OCI-LY3 (cell line): ENCODE results near the gene IL1RAPL1.
"Not testable (repeated sequence)": the region's sequence is repeated elsewhere in the genome, so short reads cannot be mapped to it uniquely, and the experiment has no call there.

Source experiments
- H2AFZ ChIP-seq: fragments of 200-600, 300-600 bp; shearing (Covaris generic); 2 replicates; pipeline ENCODE4 v1.6.0; 2014; ENCODE audit warnings: antibody characterized with exemption, low read depth, low read length
- H3K27ac ChIP-seq: fragments of 200-600, 300-600 bp; sonication (generic); 2 replicates; pipeline ENCODE4 v1.5.1; 2014; ENCODE audit warnings: mild to moderate bottlenecking, low read length, moderate library complexity, mixed read lengths
- H3K27me3 ChIP-seq: fragments of 200-600, 300-600 bp; sonication (generic); 2 replicates; pipeline ENCODE4 v1.6.1; 2014; ENCODE audit warnings: low read depth, low read length, mixed read lengths
- H3K36me3 ChIP-seq: fragments of 200-600, 300-600 bp; sonication (generic); replicated peaks from 2 replicates; pipeline ENCODE3; 2014; ENCODE audit warnings: low read depth, low read length, mixed read lengths
- H3K4me1 ChIP-seq: fragments of 300-600, 200-600 bp; sonication (generic); 2 replicates; pipeline ENCODE4 v1.6.1; 2014; ENCODE audit warnings: low read length, mixed read lengths
- H3K4me2 ChIP-seq: fragments of 200-600, 300-600 bp; sonication (generic); 2 replicates; pipeline ENCODE4 v1.6.1; 2014; ENCODE audit warnings: low read length, mixed read lengths
- H3K4me3 ChIP-seq: fragments of 300-600, 200-600 bp; sonication (generic); 2 replicates; pipeline ENCODE4 v1.5.1; 2014; ENCODE audit warnings: antibody characterized with exemption, mild to moderate bottlenecking, low read length, moderate library complexity
- H3K79me2 ChIP-seq: fragments of 300-600, 200-600 bp; shearing (Covaris generic); 2 replicates; pipeline ENCODE4 v1.6.1; 2014; ENCODE audit warnings: mild to moderate bottlenecking, low read length, mixed read lengths
- H3K9ac ChIP-seq: fragments of 300-600, 200-600 bp; shearing (Covaris generic); 2 replicates; pipeline ENCODE4 v1.6.0; 2014; ENCODE audit warnings: mild to moderate bottlenecking, low read length, moderate library complexity
- H3K9me3 ChIP-seq: fragments of 200-600, 300-600 bp; shearing (Covaris generic); 2 replicates; pipeline ENCODE4 v1.6.1; 2014; ENCODE audit warnings: low read length, mixed read lengths; ENCODE audit not compliant: insufficient read depth
- H4K20me1 ChIP-seq: fragments of 200-600, 300-600 bp; sonication (generic); 2 replicates; pipeline ENCODE4 v1.6.1; 2016; ENCODE audit warnings: low read length, mixed read lengths; ENCODE audit not compliant: insufficient read depth
- CTCF ChIP-seq: fragments of 200-600, 300-600 bp; sonication (generic); IDR thresholded peaks from 2 replicates; pipeline ENCODE4 v1.5.1; 2014; ENCODE audit warnings: antibody characterized with exemption, low read length, low read depth
- EZH2phosphoT487 ChIP-seq: fragments of 200-600 bp; shearing (Covaris generic); IDR thresholded peaks from 2 replicates; pipeline ENCODE4 v1.6.1; 2018; ENCODE audit warnings: antibody characterized with exemption, mixed run types, low read depth

Gene IL1RAPL1

GRCh38 chrX:28756647-28757046 is 169.4 kb downstream of the IL1RAPL1 start:
- no peak overlapping the region for H3K4me3 ChIP-seq
- H3K4me1 ChIP-seq: peaks cover 4% of the 10 kb centered on the region
- TF ChIP-seq EZH2phosphoT487: no peak
- no peak for TF ChIP-seq CTCF
- H3K9me3 ChIP-seq: no peaks in the 10 kb centered on the region
- H3K27ac ChIP-seq: no peak overlapping the region
- no peaks in the 10 kb centered on the region for H4K20me1 ChIP-seq
- no peaks in the 10 kb centered on the region for H3K27me3 ChIP-seq
- no peaks in the 10 kb centered on the region for H3K79me2 ChIP-seq
- H3K4me2 ChIP-seq: no peak overlapping the region
- no peaks in the 10 kb centered on the region for H3K36me3 ChIP-seq
- no peak overlapping the region for H2AFZ ChIP-seq
- H3K9ac ChIP-seq: no peak overlapping the region

- no peak overlapping the region for H3K27ac ChIP-seq
- H3K27me3 ChIP-seq: no peaks in the 10 kb centered on the region
- no peak overlapping the region for H3K4me2 ChIP-seq
- no peak for TF ChIP-seq CTCF
- TF ChIP-seq EZH2phosphoT487: no peak
- no peaks in the 10 kb centered on the region for H4K20me1 ChIP-seq
- no peaks in the 10 kb centered on the region for H3K9me3 ChIP-seq
- H3K9ac ChIP-seq: no peak overlapping the region
- H3K4me1 ChIP-seq: peaks cover 2% of the 10 kb centered on the region
- H2AFZ ChIP-seq: no peak overlapping the region
- no peak overlapping the region for H3K4me3 ChIP-seq
- no peaks in the 10 kb centered on the region for H3K79me2 ChIP-seq
- no peaks in the 10 kb centered on the region for H3K36me3 ChIP-seq
Observed at GRCh38 chrX:28757290-28757689, 170.0 kb downstream of the IL1RAPL1 start.

- not testable (repeated sequence) for H3K27ac ChIP-seq, H3K9ac ChIP-seq, H3K4me2 ChIP-seq
Observed at GRCh38 chrX:28766561-28766960, 179.3 kb downstream of the IL1RAPL1 start.

GRCh38 chrX:28773807-28774206 is 186.6 kb downstream of the IL1RAPL1 start:
- TF ChIP-seq EZH2phosphoT487: no peak
- TF ChIP-seq CTCF: no peak
- H3K36me3 ChIP-seq: no peaks in the 10 kb centered on the region

More at GRCh38 chrX:28766561-28766960, 179.3 kb downstream of the IL1RAPL1 start:
- H4K20me1 ChIP-seq, H3K36me3 ChIP-seq, H3K9me3 ChIP-seq, H3K27me3 ChIP-seq, H3K4me1 ChIP-seq, H3K79me2 ChIP-seq, H3K4me3 ChIP-seq, H2AFZ ChIP-seq: not testable (repeated sequence)

GRCh38 chrX:28787206-28787605 is 200.0 kb downstream of the IL1RAPL1 start:
- no peaks in the 10 kb centered on the region for H3K27me3 ChIP-seq
- no peaks in the 10 kb centered on the region for H3K79me2 ChIP-seq
- H2AFZ ChIP-seq: no peak overlapping the region
- H3K9ac ChIP-seq: no peak overlapping the region
- no peaks in the 10 kb centered on the region for H3K36me3 ChIP-seq
- TF ChIP-seq CTCF (no peak), EZH2phosphoT487 (no peak)
- H3K4me1 ChIP-seq: no peaks in the 10 kb centered on the region
- H3K27ac ChIP-seq: no peak overlapping the region
- H3K9me3 ChIP-seq: no peaks in the 10 kb centered on the region
- H3K4me3 ChIP-seq: no peak overlapping the region
- no peaks in the 10 kb centered on the region for H4K20me1 ChIP-seq
- no peak overlapping the region for H3K4me2 ChIP-seq

More at GRCh38 chrX:28773807-28774206, 186.6 kb downstream of the IL1RAPL1 start:
- Histone ChIP-seq H3K9me3 (no peaks in the 10 kb centered on the region), H3K4me2 (no peak overlapping the region), H3K9ac (no peak overlapping the region), H3K4me3 (no peak overlapping the region), H3K79me2 (no peaks in the 10 kb centered on the region), H3K4me1 (no peaks in the 10 kb centered on the region), H4K20me1 (no peaks in the 10 kb centered on the region), H2AFZ (no peak overlapping the region), H3K27me3 (no peaks in the 10 kb centered on the region), H3K27ac (no peak overlapping the region)

GRCh38 chrX:28800671-28801070 is 213.4 kb downstream of the IL1RAPL1 start:
- not testable (repeated sequence) for H3K36me3 ChIP-seq, H3K27me3 ChIP-seq, H4K20me1 ChIP-seq, H3K4me1 ChIP-seq, H3K9me3 ChIP-seq, H2AFZ ChIP-seq, H3K9ac ChIP-seq, H3K4me3 ChIP-seq, H3K27ac ChIP-seq, H3K4me2 ChIP-seq, H3K79me2 ChIP-seq
